AG08395 (cell line): ENCODE measurements around the gene NFKBIE.

Source experiments
- DNase-seq: peaks from one replicate; pipeline ENCODE4 v3.0.0; 2012; ENCODE audit warnings: mixed read lengths, low spot score

The NFKBIE gene

GRCh38 chr6:44297063-44298038 lies 32.0 kb upstream of the NFKBIE start:
- DNase-seq = peak; percentile 55

- no peak for DNase-seq
These were observed 29.8 kb upstream of the NFKBIE start for GRCh38 chr6:44294832-44295791.

GRCh38 chr6:44292661-44293365 lies 27.5 kb upstream of the NFKBIE start:
- no peak for DNase-seq

- no peak for DNase-seq
These were observed 26.5 kb upstream of the NFKBIE start for GRCh38 chr6:44291841-44292240.

GRCh38 chr6:44289726-44290260 lies 24.4 kb upstream of the NFKBIE start:
- DNase-seq = no peak

GRCh38 chr6:44286747-44287146 lies 21.4 kb upstream of the NFKBIE start:
- DNase-seq = no peak

GRCh38 chr6:44286285-44286565 lies 20.9 kb upstream of the NFKBIE start:
- no peak for DNase-seq

- DNase-seq = peak; percentile 22
These were observed 20.4 kb upstream of the NFKBIE start for GRCh38 chr6:44285552-44286284.

GRCh38 chr6:44284867-44285266 lies 19.5 kb upstream of the NFKBIE start:
- no peak for DNase-seq

GRCh38 chr6:44284121-44284520 lies 18.8 kb upstream of the NFKBIE start:
- DNase-seq = no peak

GRCh38 chr6:44278774-44279697 lies 13.7 kb upstream of the NFKBIE start:
- DNase-seq = peak; percentile 14

- no peak for DNase-seq
These were observed 13.0 kb upstream of the NFKBIE start for GRCh38 chr6:44278315-44278714.

- no peak for DNase-seq
These were observed 12.4 kb upstream of the NFKBIE start for GRCh38 chr6:44277763-44278162.

GRCh38 chr6:44276667-44277640 lies 11.6 kb upstream of the NFKBIE start:
- DNase-seq = no peak

GRCh38 chr6:44275749-44276648 lies 10.6 kb upstream of the NFKBIE start:
- DNase-seq = peak; percentile 22

- no peak for DNase-seq
These were observed 10.0 kb upstream of the NFKBIE start for GRCh38 chr6:44275271-44275748.

GRCh38 chr6:44273617-44274016 lies 8.3 kb upstream of the NFKBIE start:
- no peak for DNase-seq
